Measurements from ENCODE around the gene SPRED1.

Gene SPRED1

DNA sequence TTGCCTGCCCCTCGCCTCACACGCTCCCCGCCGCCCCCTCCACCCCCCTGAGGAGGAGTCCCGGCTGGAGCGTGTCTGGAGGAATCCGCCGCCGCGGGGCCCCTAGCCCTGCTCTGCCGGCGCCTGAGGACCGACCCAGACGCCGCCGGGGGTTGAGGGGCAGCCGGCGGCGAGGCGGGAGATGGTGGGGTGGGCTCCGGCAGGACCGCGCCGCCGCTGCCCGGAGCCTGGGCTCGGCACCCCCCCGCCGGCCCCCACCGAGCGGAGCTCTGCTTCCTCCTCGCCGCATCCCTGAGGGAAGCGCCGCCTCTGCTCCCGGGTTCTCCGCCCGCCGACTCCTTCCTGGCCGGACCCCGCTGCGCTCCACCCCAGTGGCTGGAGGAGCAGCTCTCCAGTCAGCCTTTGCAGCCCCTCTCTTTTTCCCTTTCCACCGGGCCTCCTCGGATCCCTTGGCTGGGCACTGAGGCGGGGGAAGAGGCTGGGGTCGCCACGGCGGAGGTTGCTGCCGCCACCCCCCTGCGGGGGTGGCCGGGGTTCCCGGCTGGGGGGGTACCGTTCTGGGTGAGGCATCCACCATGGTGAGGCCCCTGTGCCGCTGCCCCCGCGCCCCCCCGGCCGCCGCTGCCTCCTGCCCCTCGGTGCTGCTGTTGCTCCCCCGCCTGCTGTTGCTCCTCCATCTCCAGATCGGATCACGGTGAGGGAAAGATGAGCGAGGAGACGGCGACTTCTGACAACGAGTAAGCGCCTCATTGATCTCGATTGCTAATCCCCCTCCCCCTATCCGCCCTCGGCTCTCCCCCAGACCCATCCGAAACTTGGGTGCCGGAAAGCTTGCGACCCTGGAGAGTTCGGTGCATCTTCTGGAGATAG is at the start of gene SPRED1:
SPRED1 (plus strand) TSS at position 356 of the 870 bp plus-strand sequence; CDS start at position 706, 350 bp downstream.
- DNase-seq (ENCODE audit: low read depth) = peak; percentile 4

DNA sequence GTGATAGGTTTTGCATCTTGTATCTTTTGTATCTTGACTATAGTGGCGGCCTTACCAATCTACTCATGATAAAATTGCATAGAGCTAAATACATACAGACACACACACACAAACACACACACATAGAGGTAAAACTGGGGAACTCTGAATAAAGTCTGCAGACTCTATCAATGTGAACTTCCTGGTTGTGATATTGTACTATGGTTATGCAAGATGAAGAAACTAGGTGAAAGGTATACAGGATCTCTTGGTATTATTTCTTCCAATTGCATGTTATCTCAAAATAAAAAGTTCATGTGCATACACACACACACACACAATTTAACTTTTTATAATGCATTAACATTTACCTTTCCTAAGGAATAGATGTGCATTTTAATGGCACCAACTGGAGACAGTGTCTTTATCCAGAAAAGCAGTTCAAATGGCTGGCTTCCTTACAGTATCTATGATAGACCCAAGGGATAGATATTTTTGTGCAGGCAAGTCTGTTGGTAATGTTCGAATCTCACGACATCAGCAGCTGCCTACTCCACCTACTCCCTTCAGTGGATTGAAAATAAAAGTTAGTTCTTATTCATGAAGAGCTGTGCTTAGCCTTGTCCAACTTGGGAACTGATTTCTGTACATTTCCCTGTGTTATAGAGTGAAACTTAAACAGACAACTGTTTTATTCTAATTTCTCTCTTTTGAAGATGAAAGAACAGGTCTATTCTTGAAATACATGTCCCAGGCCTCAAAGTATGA is 46.9 kb upstream of the SPRED1 start:
- DNase-seq (ENCODE audit: low read depth) = no peak

DNA sequence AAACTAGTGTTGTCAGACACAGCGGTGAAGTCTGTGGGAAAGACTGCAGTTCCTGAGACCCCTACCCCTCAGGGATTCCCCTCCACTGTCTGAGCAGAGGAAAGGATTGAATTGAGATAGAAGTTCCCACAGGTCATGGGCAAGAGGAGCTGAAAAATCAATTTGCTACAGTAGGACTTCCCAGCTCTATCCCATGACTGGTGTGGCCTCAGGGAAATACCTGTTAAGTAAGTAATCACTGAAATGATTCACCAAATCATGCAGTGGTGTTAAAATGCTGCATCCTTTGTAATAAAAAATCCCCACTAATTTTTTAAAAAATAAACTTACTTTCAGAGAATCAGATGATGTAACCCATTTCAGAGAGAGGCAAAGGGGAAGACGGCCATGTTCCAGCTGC is 45.0 kb upstream of the SPRED1 start:
- DNase-seq (ENCODE audit: low read depth) = no peak

DNA sequence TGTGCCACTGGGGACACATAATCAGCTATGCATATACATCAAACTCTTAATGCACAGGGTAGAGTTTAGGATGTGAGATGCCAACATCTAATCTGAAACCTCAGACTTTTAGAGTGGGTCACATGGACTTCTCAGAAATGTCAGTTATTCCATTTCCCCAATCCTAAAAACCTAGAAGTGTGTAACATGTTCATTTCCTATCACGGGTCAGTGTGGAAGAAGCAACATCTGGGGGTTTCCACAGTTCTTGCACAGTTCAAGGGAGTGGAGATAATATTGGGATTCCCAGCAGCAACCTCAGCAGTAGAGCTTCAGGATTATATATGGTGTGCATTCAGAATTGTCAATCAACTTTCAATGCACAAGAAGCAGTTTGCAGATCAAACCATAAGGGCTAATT is 44.4 kb upstream of the SPRED1 start:
- no peak for DNase-seq (ENCODE audit: low read depth)

DNA sequence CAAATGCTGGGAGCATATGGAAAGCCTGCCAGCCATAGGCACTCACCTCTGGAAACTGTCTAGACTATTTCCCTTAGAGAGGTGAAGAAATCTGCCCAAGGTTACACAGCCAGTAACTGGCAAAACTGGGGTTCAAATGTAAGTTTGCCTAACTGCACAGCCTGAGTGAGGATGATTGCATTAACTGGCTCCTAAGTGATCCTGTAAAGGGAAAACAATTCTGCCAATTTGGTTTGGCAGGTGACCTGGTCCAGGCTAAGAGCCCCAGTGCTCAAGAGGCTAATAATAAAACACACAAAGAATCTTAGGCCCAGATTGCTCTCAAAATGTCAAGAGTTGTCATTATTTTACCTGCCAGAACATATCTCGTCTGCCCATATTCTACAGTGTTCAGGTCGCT is 43.9 kb upstream of the SPRED1 start:
- DNase-seq (ENCODE audit: low read depth) = no peak

DNA sequence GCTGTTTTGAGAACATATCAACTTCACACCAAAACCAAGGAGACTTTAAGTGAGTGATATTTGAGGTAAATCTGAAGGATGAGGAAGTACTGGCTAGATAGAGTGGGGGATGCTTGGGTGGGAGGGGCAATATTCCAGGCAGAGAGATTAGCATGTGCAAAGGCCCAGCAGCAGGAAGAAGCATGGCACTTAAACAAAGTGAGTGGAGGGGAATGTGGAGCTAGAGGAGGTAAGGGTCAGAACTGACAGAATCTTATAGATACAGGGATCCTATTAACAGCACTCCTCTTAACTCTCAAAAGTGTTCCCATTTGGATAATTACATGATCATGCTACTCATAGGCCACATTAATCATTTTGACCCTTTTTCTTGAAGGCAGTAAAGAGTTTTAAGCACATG is 41.4 kb upstream of the SPRED1 start:
- no peak for DNase-seq (ENCODE audit: low read depth)

DNA sequence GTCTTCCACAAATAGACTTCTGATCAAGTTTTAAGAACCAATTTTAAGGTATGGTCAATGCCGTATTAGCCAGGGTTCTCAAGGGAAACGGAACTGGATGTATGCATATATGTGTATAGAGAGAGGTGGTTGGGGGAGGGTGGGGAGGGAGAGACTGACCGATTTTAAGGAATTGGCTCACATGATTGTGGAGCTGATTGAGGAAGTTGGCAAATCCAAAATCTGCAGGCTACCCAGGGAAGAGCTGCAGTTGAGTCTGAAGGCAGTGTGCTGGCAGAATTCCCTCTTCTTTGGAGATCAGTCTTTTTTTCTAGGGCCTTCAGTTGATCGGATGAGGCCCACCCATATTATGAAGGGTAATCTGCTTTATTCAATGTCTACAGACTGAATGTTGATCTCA is 40.8 kb upstream of the SPRED1 start:
- DNase-seq (ENCODE audit: low read depth) = no peak

DNA sequence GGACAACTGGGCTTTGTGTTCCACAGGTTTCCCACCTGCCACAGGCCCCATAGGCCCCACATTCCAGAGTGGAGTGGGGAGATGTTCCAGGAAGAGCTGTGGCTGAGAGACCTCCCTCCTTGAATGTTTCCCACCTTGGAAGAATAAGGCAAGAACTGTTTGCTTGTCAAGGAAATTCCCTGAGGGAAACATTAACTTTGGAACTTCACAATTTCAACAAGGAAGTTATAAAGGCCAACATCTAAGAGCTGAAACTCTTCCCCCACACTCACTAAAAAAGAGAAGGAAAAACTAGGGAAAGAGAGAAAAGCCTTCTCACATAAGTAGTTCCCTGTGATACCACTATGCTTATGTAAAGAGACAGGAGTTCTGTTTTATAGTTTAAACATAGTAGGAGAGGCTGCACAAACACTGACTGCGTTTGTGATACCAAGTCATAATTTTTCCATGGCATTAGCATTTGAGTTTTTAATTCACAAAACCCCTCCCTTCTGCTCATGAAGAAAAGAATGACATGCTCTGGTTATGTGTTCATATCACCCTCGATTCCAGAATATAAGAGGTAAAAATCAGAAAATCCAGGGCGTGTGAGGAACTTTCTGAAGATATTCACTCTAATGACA is 39.8 kb upstream of the SPRED1 start:
- DNase-seq (ENCODE audit: low read depth) = no peak

DNA sequence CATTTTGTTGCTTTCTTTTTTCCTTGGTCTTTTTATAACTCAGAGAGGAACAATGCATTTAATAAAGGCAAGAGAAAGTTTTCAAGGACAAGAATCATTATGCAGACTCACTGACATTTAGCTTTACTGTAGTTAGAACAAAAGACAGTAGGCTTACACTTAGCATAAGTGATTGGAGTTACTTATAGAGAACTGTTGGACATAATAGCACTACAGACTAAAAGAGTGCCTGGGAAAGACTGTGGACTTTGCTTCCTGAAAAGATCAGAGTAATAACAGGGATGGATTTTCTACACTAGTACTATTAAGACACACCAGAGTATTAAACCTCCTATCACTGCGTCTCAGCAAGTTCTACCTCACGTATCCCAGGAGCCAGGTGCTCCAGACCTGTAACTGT is 39.3 kb upstream of the SPRED1 start:
- no peak for DNase-seq (ENCODE audit: low read depth)

DNA sequence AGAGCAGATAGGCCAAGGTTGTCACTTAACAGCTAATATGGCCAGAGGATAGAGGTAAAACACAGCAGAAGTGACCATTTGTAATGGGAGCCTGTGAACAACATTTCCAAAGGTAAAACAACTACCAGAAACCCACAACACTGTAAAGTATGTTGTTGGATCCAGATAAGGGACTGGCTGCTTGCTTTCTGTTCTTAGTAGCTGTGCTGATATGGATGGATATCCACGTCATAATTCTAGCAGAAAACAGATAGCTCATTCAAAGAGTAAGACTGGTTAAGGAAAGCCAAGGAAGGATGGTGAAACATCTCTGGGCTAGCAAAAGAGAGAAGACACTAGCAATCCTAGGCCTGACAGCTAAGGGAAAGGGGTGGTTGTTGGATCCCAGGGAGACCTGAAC is 36.9 kb upstream of the SPRED1 start:
- DNase-seq (ENCODE audit: low read depth) = no peak

DNA sequence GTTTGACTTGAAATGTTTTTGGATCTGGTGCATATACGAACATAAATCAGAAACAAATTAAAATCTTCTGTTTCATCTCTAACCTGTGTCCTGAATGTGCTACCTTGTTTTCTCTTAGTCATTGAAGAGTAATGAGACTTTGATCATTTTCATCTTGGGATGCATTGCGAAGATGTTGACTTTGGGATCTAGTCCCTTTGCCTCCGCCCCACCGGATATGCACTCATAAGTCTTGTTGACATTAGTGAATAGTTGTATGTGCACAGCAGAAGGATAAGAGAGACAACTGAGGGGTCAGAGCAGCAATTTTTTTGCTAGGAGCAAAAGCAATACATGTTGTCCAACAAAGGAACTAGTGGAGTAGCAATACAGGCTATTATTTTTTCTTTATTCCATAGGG is 35.9 kb upstream of the SPRED1 start:
- DNase-seq (ENCODE audit: low read depth) = no peak

DNA sequence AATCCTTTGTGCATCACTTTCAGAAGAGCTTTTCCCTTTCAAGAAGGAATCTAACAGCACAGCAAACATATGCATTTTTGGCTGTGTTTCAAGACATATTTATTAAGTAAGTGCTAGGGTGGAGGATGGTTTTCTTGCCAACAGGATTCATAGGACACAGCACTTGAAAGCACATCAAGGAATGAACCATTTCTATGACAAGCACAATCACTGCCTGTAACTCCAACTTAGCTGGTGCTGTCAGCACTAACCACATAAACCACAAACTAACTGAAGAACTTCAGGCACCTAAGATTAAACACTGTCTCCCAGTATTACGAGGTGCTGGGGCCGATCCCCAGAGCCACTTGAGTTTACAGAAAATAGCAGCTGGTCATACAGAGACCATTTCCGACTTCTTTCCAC is 35.4 kb upstream of the SPRED1 start:
- no peak for DNase-seq (ENCODE audit: low read depth)

DNA sequence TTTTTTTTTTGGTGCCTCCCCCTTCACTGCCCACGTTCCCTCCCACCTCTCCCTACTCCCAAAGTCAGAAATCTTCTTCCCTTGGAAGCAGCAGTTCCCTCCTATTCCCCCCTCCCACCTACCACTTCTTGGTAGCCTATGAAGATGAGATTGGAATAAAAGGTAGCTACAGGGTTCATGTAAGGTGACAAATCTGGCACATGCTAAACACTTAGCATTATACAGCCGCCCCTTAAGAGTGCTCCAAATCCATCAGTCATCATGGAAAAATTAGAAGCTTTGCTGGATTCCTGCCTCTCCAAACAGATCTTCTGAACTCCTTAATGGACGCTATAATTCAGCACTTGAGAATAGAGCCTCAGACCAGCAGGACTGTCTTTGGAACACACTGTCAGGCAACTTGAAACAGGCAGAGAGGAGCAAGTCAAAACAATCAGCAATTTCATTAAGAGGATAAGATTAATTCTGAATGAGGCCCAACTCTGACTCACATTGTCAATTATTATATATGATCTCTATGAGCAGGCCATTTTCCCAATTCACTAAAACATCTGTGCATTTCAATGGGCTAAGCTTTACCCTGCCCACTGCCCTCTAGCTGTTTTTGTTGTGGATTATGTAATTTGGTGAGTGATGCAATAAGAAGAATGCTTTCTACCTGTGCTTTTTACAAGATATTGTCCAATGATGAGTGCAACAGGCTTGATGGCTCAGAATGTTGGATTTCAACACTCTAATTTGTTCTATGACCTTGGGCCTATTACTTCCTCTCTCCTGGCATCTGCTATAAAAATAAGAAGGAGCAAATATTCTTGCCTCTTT is 34.6 kb upstream of the SPRED1 start:
- DNase-seq (ENCODE audit: low read depth) = no peak

DNA sequence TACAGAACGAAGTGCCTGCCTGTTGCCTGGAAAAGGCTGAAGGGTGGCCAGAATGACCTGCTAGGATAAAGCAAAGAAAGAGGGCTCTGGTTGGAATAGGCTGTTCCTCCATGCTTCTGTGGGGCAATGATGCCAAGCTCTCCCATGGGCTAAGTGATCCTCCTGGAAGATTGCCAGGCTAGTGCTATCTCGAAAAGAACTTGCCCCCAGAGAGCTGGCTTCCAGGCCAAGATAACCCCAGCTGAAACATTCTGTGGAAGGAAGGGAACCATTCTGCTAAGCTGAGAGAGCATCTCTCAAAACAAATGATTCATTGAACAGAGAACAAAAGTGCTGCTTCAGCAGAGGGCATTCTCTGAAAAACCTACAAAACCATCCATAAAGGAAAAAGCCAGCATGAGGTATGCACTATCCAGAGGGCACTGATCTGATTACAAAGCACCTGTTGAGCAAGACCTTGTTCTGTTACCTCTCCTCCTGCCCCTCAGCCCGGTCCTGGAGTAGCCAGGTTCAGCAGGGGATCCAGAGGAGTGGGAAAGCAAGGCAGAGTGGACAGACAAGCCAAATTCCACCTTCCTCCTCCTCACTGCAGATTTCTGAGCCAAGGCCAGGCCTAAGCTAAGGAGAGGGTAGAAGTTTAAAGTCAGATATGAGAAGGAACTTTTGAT is 31.9 kb upstream of the SPRED1 start:
- DNase-seq (ENCODE audit: low read depth) = no peak

DNA sequence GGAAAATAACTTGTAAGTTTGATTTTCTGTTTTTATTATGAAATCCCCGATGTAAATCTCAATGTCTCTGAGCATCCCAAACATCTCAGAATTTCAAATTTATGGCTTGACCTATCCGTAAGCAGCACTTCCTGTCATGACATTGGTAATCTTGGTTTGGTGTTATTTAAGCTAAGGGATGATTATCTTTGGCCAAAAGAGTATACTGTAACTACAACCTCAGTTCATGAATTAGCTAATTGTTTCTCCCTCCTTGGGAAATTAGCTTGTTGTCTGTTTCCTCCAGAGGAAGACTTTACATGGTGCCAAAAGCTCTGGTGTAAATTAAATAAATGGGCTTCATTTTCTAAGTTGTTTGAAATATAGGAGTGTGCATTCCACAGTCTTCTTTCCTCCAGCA is 28.1 kb upstream of the SPRED1 start:
- no peak for DNase-seq (ENCODE audit: low read depth)

DNA sequence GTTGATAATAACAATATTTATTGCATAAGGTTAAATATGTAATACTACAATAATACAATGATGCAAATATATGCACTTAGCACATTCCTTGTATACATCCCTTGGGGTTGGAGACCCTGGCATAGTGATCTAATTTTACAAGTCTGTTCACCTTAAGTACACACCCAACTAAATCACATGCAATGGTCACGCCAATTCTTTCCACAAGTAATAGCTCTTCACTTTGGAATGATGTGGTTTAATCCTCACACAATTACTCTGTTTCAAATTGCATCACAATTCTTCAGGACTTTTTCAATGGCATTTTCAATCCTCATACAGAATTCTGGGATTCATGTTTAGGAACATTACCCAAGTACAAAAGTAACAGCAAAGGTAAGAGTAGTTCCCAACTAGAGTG is 27.3 kb upstream of the SPRED1 start:
- DNase-seq (ENCODE audit: low read depth) = no peak

DNA sequence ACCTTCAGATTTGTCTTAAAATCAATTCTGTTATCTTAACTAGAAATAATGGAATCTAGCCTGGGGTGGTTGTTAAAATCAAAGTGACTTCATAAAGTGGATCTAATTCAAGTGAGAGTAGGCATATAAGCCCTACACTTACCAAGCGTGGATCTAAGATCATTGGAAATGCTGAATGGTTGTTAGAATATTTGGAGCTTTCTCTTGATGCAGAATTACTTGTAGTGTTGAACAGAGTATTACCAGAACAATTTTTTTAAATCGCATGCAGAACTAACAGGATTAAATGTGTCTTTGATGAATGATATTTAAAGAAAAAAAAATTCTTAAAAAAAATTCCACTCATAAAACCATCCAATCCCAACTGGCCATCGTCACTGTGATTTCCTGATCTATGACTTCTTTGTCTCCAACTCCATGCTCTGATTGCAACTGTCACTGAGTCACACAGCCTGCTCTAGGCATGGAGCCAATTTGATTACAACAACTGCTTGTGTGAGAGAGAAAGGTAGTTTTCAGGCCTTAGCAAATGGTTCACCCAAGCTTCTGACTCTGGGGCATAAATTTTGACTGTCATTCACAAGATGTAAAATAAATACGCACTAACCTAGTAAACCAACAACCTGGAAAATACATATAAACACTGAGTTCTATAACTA is 25.9 kb upstream of the SPRED1 start:
- DNase-seq (ENCODE audit: low read depth) = no peak

DNA sequence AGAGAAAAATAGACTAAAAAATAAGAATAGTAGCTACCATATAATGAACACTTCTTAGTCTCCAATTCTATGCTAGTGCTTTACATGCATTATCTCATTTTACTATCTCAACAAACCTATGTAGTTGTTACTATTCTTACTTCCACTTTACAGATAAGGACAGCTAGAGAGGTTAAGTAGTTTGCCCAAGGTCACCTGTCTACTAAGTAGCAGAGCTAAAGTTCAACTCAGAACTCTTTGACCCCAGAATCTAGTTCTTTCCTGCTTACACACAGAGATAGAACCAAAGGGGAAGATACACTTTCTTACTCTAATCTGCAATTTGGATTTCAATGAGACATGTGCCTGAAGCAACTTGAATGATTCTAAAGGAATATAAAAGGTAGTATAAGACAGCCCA is 24.7 kb upstream of the SPRED1 start:
- DNase-seq (ENCODE audit: low read depth) = no peak

DNA sequence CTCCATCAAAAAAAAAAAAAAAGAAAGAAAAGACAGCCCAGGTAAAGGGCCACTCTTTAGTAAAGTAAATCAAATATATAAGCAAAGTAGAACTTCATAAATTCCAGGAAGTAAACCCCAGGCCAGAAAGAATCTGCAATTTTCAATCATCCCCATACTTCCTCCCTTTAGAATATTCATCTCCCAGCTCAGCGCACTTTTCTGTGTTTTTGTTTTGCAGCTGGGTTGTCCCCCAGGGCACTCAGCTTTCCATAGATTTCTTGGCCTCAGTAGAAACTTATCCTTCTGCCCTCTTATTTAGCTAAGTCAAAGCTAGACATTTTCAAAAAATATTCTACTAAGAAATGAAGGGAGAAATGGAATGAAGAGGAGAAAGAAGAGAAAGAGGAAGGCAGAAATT is 24.0 kb upstream of the SPRED1 start:
- no peak for DNase-seq (ENCODE audit: low read depth)

DNA sequence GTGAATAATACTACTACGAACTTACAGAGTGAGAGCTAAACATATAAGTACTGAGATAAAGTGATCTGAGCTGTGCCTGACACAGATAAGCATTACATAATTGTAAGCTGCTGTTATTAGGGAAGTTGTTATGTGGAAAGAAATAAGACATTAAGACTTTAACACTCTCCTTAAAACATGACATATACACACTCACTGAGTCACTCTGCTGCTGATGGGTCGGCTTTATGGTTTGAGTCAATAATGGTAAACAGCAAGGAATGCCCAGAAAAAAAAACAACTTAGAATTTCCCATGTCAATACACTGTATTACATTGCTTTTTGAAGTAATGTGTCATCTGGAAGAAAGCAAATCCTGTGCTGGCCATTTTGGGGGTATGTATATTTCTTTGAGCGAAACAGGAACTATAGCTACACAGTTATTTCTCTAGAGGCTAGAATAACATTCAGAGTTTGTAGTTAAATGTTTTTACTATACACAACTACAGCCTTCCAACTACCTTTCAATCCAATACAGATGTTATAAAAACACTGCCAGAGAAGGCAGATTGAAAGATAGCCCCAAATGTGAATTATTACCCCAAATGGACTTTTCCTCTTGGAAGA is 22.8 kb upstream of the SPRED1 start:
- DNase-seq (ENCODE audit: low read depth) = no peak

DNA sequence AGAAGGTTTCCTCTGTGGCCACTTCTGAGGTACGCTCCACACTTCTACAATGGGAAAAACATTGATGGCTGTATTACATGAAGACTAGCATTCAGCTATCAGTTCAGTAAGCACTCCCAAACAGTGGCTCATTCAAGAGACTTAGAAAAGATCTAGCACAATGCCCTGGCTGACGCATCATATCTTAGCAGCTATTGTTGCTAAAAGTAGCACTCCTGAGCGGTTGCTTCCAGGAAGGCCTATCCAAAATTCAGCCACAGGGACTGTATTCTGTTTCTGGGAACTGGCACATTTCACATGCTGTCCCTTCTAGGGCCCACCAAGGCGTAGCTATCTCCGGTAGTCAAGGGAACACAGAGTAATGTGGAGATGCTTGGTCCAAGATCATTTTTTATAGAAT is 21.2 kb upstream of the SPRED1 start:
- no peak for DNase-seq (ENCODE audit: low read depth)
